Breast epithelium (tissue), 4 donors: ENCODE measurements around the gene ALG5. TPM values are rescaled to one million over a fixed set of nuclear protein-coding genes. Genes with fewer than 3 reads are reported as not detected.

Source experiments
- DNase-seq, 2 donors: peaks; one replicate each; pipeline ENCODE4 v3.0.0-alpha.2; 2019; ENCODE audit warnings: low spot score in 2 of 2
- H3K27ac ChIP-seq, 2 donors: fragments of 200-600 bp; sonication (generic) in 1 of 2; one replicate each; pipeline ENCODE4 v1.5.1; 2016 to 2019; ENCODE audit warnings: mild to moderate bottlenecking in 1 of 2
- H3K27me3 ChIP-seq, 2 donors: fragments of 200-600 bp; sonication (generic) in 1 of 2; one replicate each; pipeline versions ENCODE4 v1.5.1 to v1.6.0; 2017 to 2019; ENCODE audit warnings: control low read depth in 1 of 2, mild to moderate bottlenecking in 1 of 2
- H3K36me3 ChIP-seq: fragments of 200-600 bp; one replicate; pipeline ENCODE4 v1.5.1; 2019
- H3K4me1 ChIP-seq, 2 donors: fragments of 200-600 bp; sonication (generic); one replicate each; pipeline ENCODE4 v1.5.1; 2016 to 2019; ENCODE audit warnings: control low read depth in 1 of 2
- H3K4me3 ChIP-seq, 3 donors: fragments of 200-600 bp; sonication (generic); 1 replicate in 2 of 3; 2 replicates in 1 of 3; pipeline ENCODE4 v1.5.1; 2016 to 2019; ENCODE audit warnings: mild to moderate bottlenecking in 3 of 3, moderate library complexity in 2 of 3
- H3K9me3 ChIP-seq, 2 donors: fragments of 200-600 bp; sonication (generic) in 1 of 2; one replicate each; pipeline ENCODE4 v1.5.1; 2016 to 2019; ENCODE audit warnings: control low read depth in 1 of 2
- POLR2A ChIP-seq: fragments of 450-650 bp; IDR thresholded peaks from one replicate; pipeline ENCODE4 v1.6.1; 2016; ENCODE audit warnings: antibody characterized with exemption, mild to moderate bottlenecking, moderate library complexity
- POLR2AphosphoS5 ChIP-seq, 3 donors: sonication (generic); formaldehyde crosslinking; IDR thresholded peaks; one replicate each; pipeline ENCODE4 v1.6.1; 2017; ENCODE audit warnings: antibody characterized with exemption in 3 of 3
- intact Hi-C: fragments of 100-400 bp; cut with DNase I; formaldehyde crosslinking; loops from one replicate; pipeline ENCODE4 v1.15.1; 2023; ENCODE audit warnings: low total_unique reads
- total RNA-seq, 3 donors: library from RNA; depleted of rRNA; stranded (reverse); fragments of >200 nt; gene quantifications; one replicate each; pipeline ENCODE4 v1.1.0, GENCODE V29; 2016
- TF ChIP-seq, protein P1 (sequence below), 3 donors: fragments of 450-650 bp; IDR thresholded peaks; one replicate each; pipeline ENCODE4 v1.5.1; 2016 to 2017; ENCODE audit warnings: antibody characterized with exemption in 3 of 3, mild to moderate bottlenecking in 3 of 3, moderate library complexity in 3 of 3

The ALG5 gene
- total RNA-seq, 3 donors from 2014 or later, result 32.6 to 37.0 (median 32.8) TPM

GRCh38 chr13:36973621-36974295, 25.4 kb downstream of the ALG5 start:
- peaks cover 6% of the 10 kb centered on the region for H3K36me3 ChIP-seq
- no peak for TF ChIP-seq POLR2A
- TF ChIP-seq, protein P1, sequence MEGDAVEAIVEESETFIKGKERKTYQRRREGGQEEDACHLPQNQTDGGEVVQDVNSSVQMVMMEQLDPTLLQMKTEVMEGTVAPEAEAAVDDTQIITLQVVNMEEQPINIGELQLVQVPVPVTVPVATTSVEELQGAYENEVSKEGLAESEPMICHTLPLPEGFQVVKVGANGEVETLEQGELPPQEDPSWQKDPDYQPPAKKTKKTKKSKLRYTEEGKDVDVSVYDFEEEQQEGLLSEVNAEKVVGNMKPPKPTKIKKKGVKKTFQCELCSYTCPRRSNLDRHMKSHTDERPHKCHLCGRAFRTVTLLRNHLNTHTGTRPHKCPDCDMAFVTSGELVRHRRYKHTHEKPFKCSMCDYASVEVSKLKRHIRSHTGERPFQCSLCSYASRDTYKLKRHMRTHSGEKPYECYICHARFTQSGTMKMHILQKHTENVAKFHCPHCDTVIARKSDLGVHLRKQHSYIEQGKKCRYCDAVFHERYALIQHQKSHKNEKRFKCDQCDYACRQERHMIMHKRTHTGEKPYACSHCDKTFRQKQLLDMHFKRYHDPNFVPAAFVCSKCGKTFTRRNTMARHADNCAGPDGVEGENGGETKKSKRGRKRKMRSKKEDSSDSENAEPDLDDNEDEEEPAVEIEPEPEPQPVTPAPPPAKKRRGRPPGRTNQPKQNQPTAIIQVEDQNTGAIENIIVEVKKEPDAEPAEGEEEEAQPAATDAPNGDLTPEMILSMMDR (IDR thresholded peaks at IDR 0.05), result no peak
- TF ChIP-seq POLR2AphosphoS5 (IDR thresholded peaks at IDR 0.05), result no peak
- H3K9me3 ChIP-seq, result peaks cover 0 to 6% of the 10 kb centered on the region in 2 donors
- intact Hi-C loops, result no loop called here
- no peak overlapping the region for H3K4me3 ChIP-seq
- no peaks in the 10 kb centered on the region for H3K4me1 ChIP-seq
- DNase-seq, result no peak
- H3K27me3 ChIP-seq, result no peaks in the 10 kb centered on the region
- H3K27ac ChIP-seq, result no peak overlapping the region

- Histone ChIP-seq H3K4me1 (no peaks in the 10 kb centered on the region), H3K27ac (no peak overlapping the region), H3K36me3 (peaks cover 6% of the 10 kb centered on the region), H3K4me3 (no peak overlapping the region), H3K27me3 (no peaks in the 10 kb centered on the region), H3K9me3 (peaks cover 0 to 6% of the 10 kb centered on the region in 2 donors)
- intact Hi-C loops, result no loop called here
- TF ChIP-seq POLR2A, result no peak
- TF ChIP-seq, protein P1 (IDR thresholded peaks at IDR 0.05), result no peak
- TF ChIP-seq POLR2AphosphoS5 (IDR thresholded peaks at IDR 0.05), result no peak
- no peak for DNase-seq
Measured at GRCh38 chr13:36973009-36973408, 26.1 kb downstream of the ALG5 start.

DNA sequence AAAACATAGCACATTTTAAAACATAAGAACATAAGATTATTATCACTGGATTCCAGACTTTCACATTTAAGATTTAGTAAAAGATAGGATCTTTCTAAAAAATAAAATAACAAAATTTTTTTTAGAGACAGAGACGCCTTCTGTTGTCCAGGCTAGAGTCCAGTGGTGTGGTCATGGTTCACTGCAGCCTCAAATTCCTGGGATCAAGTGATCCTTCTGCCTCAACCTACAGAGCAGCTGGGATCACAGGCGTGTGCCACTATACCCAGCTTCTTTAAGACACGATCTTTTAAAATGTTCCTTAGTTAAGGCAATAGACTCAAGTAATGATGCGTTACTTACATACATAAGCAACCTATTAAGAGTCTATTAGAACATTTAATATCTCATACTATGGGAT, 32.7 kb downstream of the ALG5 start:
- intact Hi-C loops, result no loop called here
- Histone ChIP-seq H3K9me3 (no peaks in the 10 kb centered on the region), H3K27ac (no peak overlapping the region), H3K27me3 (no peaks in the 10 kb centered on the region), H3K4me1 (no peaks in the 10 kb centered on the region), H3K36me3 (no peaks in the 10 kb centered on the region), H3K4me3 (no peak overlapping the region)
- TF ChIP-seq POLR2AphosphoS5 (IDR thresholded peaks at IDR 0.05) (no peak), POLR2A (no peak)
- TF ChIP-seq, protein P1 (IDR thresholded peaks at IDR 0.05), result no peak
- DNase-seq, result no peak

DNA sequence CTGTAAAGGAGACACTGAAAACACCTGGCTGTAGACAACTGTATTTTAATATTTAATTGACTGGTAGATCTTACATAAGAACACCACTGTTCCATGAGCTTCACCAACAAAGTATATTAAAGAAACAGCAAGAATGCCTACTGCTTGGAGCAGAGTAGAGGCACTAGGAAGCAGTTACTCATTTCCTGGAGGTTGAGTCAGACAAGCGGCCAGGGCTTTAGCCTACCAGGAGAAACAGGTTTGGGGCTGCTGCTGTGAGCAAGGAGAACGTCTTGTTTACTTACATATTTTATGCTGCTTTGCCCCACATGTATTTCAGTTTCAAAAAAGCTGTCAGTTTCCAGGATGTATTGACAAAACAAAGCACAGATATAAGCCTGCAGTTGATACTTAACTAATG, 33.4 kb downstream of the ALG5 start:
- TF ChIP-seq, protein P1 (IDR thresholded peaks at IDR 0.05), result no peak
- TF ChIP-seq POLR2AphosphoS5 (IDR thresholded peaks at IDR 0.05), result no peak
- no peak for TF ChIP-seq POLR2A
- Histone ChIP-seq H3K27ac (no peak overlapping the region), H3K4me1 (no peaks in the 10 kb centered on the region), H3K36me3 (no peaks in the 10 kb centered on the region), H3K27me3 (no peaks in the 10 kb centered on the region), H3K4me3 (no peak overlapping the region), H3K9me3 (no peaks in the 10 kb centered on the region)
- intact Hi-C loops, result no loop called here
- DNase-seq, result no peak

GRCh38 chr13:36959456-36960116, 39.6 kb downstream of the ALG5 start:
- no peak overlapping the region for H3K4me3 ChIP-seq
- no peaks in the 10 kb centered on the region for H3K9me3 ChIP-seq
- DNase-seq, result no peak
- TF ChIP-seq, protein P1 (IDR thresholded peaks at IDR 0.05), result no peak
- no peak for TF ChIP-seq POLR2AphosphoS5 (IDR thresholded peaks at IDR 0.05)
- TF ChIP-seq POLR2A, result no peak
- no peaks in the 10 kb centered on the region for H3K4me1 ChIP-seq
- H3K36me3 ChIP-seq, result no peaks in the 10 kb centered on the region
- intact Hi-C loops, result no loop called here
- H3K27me3 ChIP-seq, result no peaks in the 10 kb centered on the region
- no peak overlapping the region for H3K27ac ChIP-seq
